Right lung (tissue), 5 donors: ENCODE data around the gene RHEX. TPM values are rescaled to one million over a fixed set of nuclear protein-coding genes. Genes with fewer than 3 reads are reported as not detected.
A peak's percentile ranks its signal among the peaks of the same experiment; 100 is the strongest.
"Not testable (repeated sequence)": the region's sequence is repeated elsewhere in the genome, so short reads cannot be mapped to it uniquely, and the experiment has no call there.

Experiments
- DNase-seq, 2 donors: peaks; one replicate each; pipeline ENCODE4 v3.0.0-alpha.2; 2013
- polyA plus RNA-seq, 5 donors: library from polyadenylated mRNA; unstranded; fragments of 120-200 nt; gene quantifications; one replicate each; pipeline versions ENCODE4 v1.2.1 to v1.2.3, GENCODE V29; 2013; ENCODE audit warnings: inconsistent platforms in 1 of 5, low replicate concordance in 1 of 5; ENCODE audit not compliant: insufficient read length in 5 of 5, insufficient read depth in 1 of 5

The RHEX gene
- polyA plus RNA-seq, 5 donors = 0.19 to 0.41 (median 0.24) TPM; not detected in 1

GRCh38 chr1:206030191-206030590 lies 22.8 kb upstream of the RHEX start:
- no peak for DNase-seq

- peak; percentile 28 to 34 for DNase-seq
These were observed 22.3 kb upstream of the RHEX start for GRCh38 chr1:206030714-206031113.

GRCh38 chr1:206032380-206033140 lies 20.4 kb upstream of the RHEX start:
- DNase-seq = no peak

GRCh38 chr1:206035027-206035426 lies 17.9 kb upstream of the RHEX start:
- DNase-seq = no peak

GRCh38 chr1:206036663-206037455 lies 16.1 kb upstream of the RHEX start:
- DNase-seq = no peak

GRCh38 chr1:206037581-206037980 lies 15.4 kb upstream of the RHEX start:
- no peak for DNase-seq

GRCh38 chr1:206039046-206039973 lies 13.7 kb upstream of the RHEX start:
- no peak for DNase-seq

- no peak for DNase-seq
These were observed 12.6 kb upstream of the RHEX start for GRCh38 chr1:206040328-206040727.

- DNase-seq = no peak
These were observed 11.3 kb upstream of the RHEX start for GRCh38 chr1:206041640-206042039.

GRCh38 chr1:206047271-206047670 lies 5.7 kb upstream of the RHEX start:
- DNase-seq = no peak

GRCh38 chr1:206048582-206048981 lies 4.4 kb upstream of the RHEX start:
- no peak for DNase-seq

- DNase-seq = no peak
These were observed 3.7 kb upstream of the RHEX start for GRCh38 chr1:206049293-206049692.

GRCh38 chr1:206049919-206050600 lies 2.9 kb upstream of the RHEX start:
- no peak for DNase-seq

- no peak for DNase-seq
These were observed 2.2 kb upstream of the RHEX start for GRCh38 chr1:206050655-206051235.

GRCh38 chr1:206052231-206052865 lies 625 bp upstream of the RHEX start:
- DNase-seq = not testable (repeated sequence)

- not testable (repeated sequence) for DNase-seq
These were observed 643 bp downstream of the RHEX start for GRCh38 chr1:206053616-206054015.

GRCh38 chr1:206055069-206055625 lies 2.2 kb downstream of the RHEX start:
- DNase-seq = not testable (repeated sequence)

GRCh38 chr1:206055639-206056323 lies 2.8 kb downstream of the RHEX start:
- DNase-seq = not testable (repeated sequence)

- DNase-seq = not testable (repeated sequence)
These were observed 5.4 kb downstream of the RHEX start for GRCh38 chr1:206058289-206058926.
